GM18520 (cell line): ENCODE measurements around the gene RILPL2.
"Not testable (repeated sequence)": the region's sequence is repeated elsewhere in the genome, so short reads cannot be mapped to it uniquely, and the experiment has no call there.

Experiments used
- ATAC-seq: cut with Tn5 transposase; IDR thresholded peaks from one replicate; pipeline ENCODE4 v1.9.1; 2021; ENCODE audit not compliant: unreplicated experiment

RILPL2 gene

GRCh38 chr12:123384994-123385376 is 51.5 kb downstream of the RILPL2 start:
- no peak for ATAC-seq

- no peak for ATAC-seq
Observed at GRCh38 chr12:123384318-123384993, 52.0 kb downstream of the RILPL2 start.

- no peak for ATAC-seq
Observed at GRCh38 chr12:123382684-123383083, 53.8 kb downstream of the RILPL2 start.

GRCh38 chr12:123379391-123379790 is 57.1 kb downstream of the RILPL2 start:
- ATAC-seq = no peak

GRCh38 chr12:123372415-123372814 is 64.1 kb downstream of the RILPL2 start:
- ATAC-seq = not testable (repeated sequence)

GRCh38 chr12:123371667-123372368 is 64.7 kb downstream of the RILPL2 start:
- ATAC-seq = not testable (repeated sequence)

GRCh38 chr12:123369229-123369628 is 67.3 kb downstream of the RILPL2 start:
- no peak for ATAC-seq

- ATAC-seq = not testable (repeated sequence)
Observed at GRCh38 chr12:123368431-123368830, 68.1 kb downstream of the RILPL2 start.

- no peak for ATAC-seq
Observed at GRCh38 chr12:123367511-123367910, 69.0 kb downstream of the RILPL2 start.
